ENCODE measurements around the gene PON3. TPM values are rescaled to one million over a fixed set of nuclear protein-coding genes. Genes with fewer than 3 reads are reported as not detected.

PON3 gene
- total and polyA plus RNA-seq, 3 experiments from 2014 or later = not detected

Other genes with a start within 250 kb of the PON3 start
- not detected for gene PON1, start 71.8 kb downstream of the PON3 start, total RNA-seq
- not detected for gene PON1, start 71.8 kb downstream of the PON3 start, polyA plus RNA-seq
- 1 to 10 TPM; 6.0 to 7.0 TPM for gene PON2, start 38.7 kb upstream of the PON3 start, total RNA-seq
- gene PON2, start 38.7 kb upstream of the PON3 start, polyA plus RNA-seq = 6.5 TPM
- gene ASB4, start 89.6 kb upstream of the PON3 start, total RNA-seq = not detected
- not detected for gene ASB4, start 89.6 kb upstream of the PON3 start, polyA plus RNA-seq
- 1 to 10 TPM in 1 of 2 experiments, under 1 TPM in 1; 0.74 to 1.2 TPM for gene PDK4, start 200.1 kb upstream of the PON3 start, total RNA-seq
- not detected for gene PDK4, start 200.1 kb upstream of the PON3 start, polyA plus RNA-seq